DMS 273 (cell line): ENCODE data around the gene PRR12.
A peak's percentile ranks its signal among the peaks of the same experiment; 100 is the strongest.

Experiments used
- DNase-seq: peaks from one replicate; lab custom pipeline; 2025; ENCODE audit not compliant: unreplicated experiment; lab: John Stamatoyannopoulos, UW

The PRR12 gene

GRCh38 chr19:49564616-49565045 lies 26.4 kb upstream of the PRR12 start:
- no peak for DNase-seq

- DNase-seq, result no peak
These were observed 25.7 kb upstream of the PRR12 start for GRCh38 chr19:49565261-49565660.

- no peak for DNase-seq
These were observed 24.7 kb upstream of the PRR12 start for GRCh38 chr19:49566302-49566701.

- no peak for DNase-seq
These were observed 23.0 kb upstream of the PRR12 start for GRCh38 chr19:49567861-49568441.

- DNase-seq, result peak; percentile 92
These were observed 20.7 kb upstream of the PRR12 start for GRCh38 chr19:49570138-49570856.

- DNase-seq, result peak; percentile 54
These were observed 19.8 kb upstream of the PRR12 start for GRCh38 chr19:49570997-49571676.

- no peak for DNase-seq
These were observed 18.0 kb upstream of the PRR12 start for GRCh38 chr19:49573009-49573408.

GRCh38 chr19:49573425-49573824 lies 17.6 kb upstream of the PRR12 start:
- DNase-seq, result no peak

- DNase-seq, result no peak
These were observed 16.7 kb upstream of the PRR12 start for GRCh38 chr19:49574206-49574755.

- no peak for DNase-seq
These were observed 11.8 kb upstream of the PRR12 start for GRCh38 chr19:49579193-49579592.

GRCh38 chr19:49579947-49580263 lies 11.1 kb upstream of the PRR12 start:
- DNase-seq, result no peak

- DNase-seq, result peak; percentile 99
These were observed 10.5 kb upstream of the PRR12 start, which contains the start of gene NOSIP for GRCh38 chr19:49580264-49581006. TSS of gene NOSIP (minus strand) at chr19:49580556. CDS start at chr19:49560691, 19,865 bp downstream.

GRCh38 chr19:49581007-49581508 lies 9.9 kb upstream of the PRR12 start, which contains the start of gene PRRG2:
TSS of gene PRRG2 (plus strand) at chr19:49581316. CDS start at chr19:49583220, 1,904 bp downstream.
- DNase-seq, result no peak

GRCh38 chr19:49583239-49583638 lies 7.7 kb upstream of the PRR12 start:
- DNase-seq, result no peak

- DNase-seq, result peak; percentile 62
These were observed 6.0 kb upstream of the PRR12 start for GRCh38 chr19:49585023-49585422.

- DNase-seq, result no peak
These were observed 3.8 kb upstream of the PRR12 start for GRCh38 chr19:49587227-49587626.

GRCh38 chr19:49588365-49589122 lies 2.4 kb upstream of the PRR12 start:
- no peak for DNase-seq

- DNase-seq, result no peak
These were observed 1.5 kb upstream of the PRR12 start for GRCh38 chr19:49589502-49589905.

- peak; percentile 99 for DNase-seq
These were observed 661 bp upstream of the PRR12 start for GRCh38 chr19:49590071-49590970.
